Stimulated activated naive CD8-positive, alpha-beta T cell treated with anti-CD3 and anti-CD28 coated beads, Interleukin-15, Interleukin-2, amounts not matched to agents 100 U/mL and 50 U/mL, for 24 hours (primary cell): ENCODE results near the gene OOSP3.

ENCODE experiments used
- ATAC-seq: fragments of 150-1000 bp; cut with Tn5 transposase; one replicate; pipeline ENCODE4 v1.10.0; 2021
- DNase-seq: peaks from one replicate; pipeline ENCODE4 v3.0.0; 2021

The OOSP3 gene

GRCh38 chr11:59943997-59944714 is 65.6 kb downstream of the OOSP3 start:
- ATAC-seq (no peak), DNase-seq (no peak)

- DNase-seq (no peak), ATAC-seq (no peak)
Measured at GRCh38 chr11:59944720-59945119, 66.1 kb downstream of the OOSP3 start.
